HUES6 (cell line): Measurements from ENCODE around the gene ADGRG6.

Experiments used
- H3K27ac ChIP-seq: 2 replicates; pipeline ENCODE4 v1.7.0; 2013; ENCODE audit warnings: low read depth, mild to moderate bottlenecking, low read length, inconsistent platforms
- H3K27me3 ChIP-seq: 2 replicates; pipeline ENCODE4 v1.6.1; 2013; ENCODE audit warnings: low read length; ENCODE audit not compliant: control insufficient read depth, insufficient read depth
- H3K36me3 ChIP-seq: 2 replicates; pipeline ENCODE4 v1.6.1; 2013; ENCODE audit warnings: low read length; ENCODE audit not compliant: control insufficient read depth, insufficient read depth
- H3K4me1 ChIP-seq: 2 replicates; pipeline ENCODE4 v1.6.1; 2013; ENCODE audit warnings: low read length; ENCODE audit not compliant: control insufficient read depth, insufficient read depth
- H3K4me3 ChIP-seq: 2 replicates; pipeline ENCODE4 v1.5.1; 2013; ENCODE audit warnings: low read depth, low read length
- H3K9ac ChIP-seq: one replicate; pipeline ENCODE4 v1.6.1; 2013; ENCODE audit warnings: mild to moderate bottlenecking, low read length
- H3K9me3 ChIP-seq: 2 replicates; pipeline ENCODE4 v1.6.1; 2013; ENCODE audit warnings: low read depth, low read length; ENCODE audit not compliant: control insufficient read depth, insufficient read depth

The ADGRG6 gene

DNA sequence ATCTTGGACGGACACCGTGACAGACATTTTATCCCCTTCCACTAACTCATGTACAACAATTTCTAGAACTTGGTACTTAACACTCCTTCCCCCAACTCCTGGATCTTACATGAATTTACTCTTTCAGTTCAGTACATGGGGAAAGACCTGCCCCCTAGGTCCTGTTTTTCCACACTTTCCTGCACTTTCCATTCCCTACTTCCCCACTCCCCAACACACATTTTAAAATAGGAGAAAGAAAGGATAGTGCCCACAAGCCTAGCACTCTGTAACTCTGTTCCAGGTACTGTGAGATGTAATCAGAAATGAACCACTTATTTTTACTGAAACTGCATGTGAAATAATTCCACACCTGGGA, 1.3 kb downstream of the ADGRG6 start:
- Histone ChIP-seq H3K9ac (no peak overlapping the region), H3K4me1 (peaks cover 7% of the 10 kb centered on the region), H3K27ac (no peak overlapping the region), H3K27me3 (peaks cover 36% of the 10 kb centered on the region), H3K36me3 (no peaks in the 10 kb centered on the region), H3K9me3 (no peaks in the 10 kb centered on the region; the same call in 1 of the 2 replicates), H3K4me3 (peak overlapping the region; percentile 75)

DNA sequence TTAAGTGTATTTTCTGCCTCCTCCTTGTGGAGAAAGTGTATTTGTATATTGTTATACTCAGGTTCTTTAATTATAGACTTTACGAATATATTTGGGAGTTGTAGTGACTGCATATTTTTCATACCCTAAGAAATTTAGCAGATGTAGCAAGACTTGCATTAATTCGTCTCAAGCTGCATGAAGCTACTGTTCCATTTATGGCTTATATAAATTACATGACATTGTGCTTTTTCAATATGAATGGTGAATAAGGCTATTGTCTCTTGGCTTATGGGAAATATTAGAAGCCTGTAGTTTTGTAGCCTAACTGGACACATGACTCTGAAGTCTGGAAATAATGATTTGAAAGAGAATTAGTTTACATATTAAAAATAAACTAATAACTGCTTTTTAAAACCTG, 2.4 kb downstream of the ADGRG6 start:
- Histone ChIP-seq H3K9ac (no peak overlapping the region), H3K4me1 (peaks cover 7% of the 10 kb centered on the region), H3K27ac (no peak overlapping the region)

DNA sequence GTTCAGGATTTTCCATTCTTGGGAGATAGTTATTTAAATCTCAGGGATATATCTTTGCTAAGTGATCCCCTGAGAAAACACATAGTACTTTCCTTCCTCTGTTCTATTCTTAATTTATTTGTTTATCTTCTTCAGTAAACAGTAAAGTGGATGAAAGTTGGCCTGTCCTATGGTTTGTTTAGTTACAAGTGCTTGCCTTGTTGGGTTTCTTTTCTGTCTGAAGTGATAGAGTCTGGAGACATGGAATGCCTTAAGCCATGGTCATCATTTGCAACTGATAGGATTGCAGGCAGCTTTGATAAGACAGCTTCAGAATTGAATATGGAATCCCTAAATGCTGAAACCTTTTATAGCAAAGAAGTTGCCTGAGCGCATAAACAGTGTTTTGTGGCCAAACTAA, 4.9 kb downstream of the ADGRG6 start:
- H3K4me3 ChIP-seq, result no peak overlapping the region

More for the DNA sequence above, 2.4 kb downstream of the ADGRG6 start:
- H3K9me3 ChIP-seq, result no peaks in the 10 kb centered on the region; the same call in 1 of the 2 replicates
- no peak overlapping the region for H3K4me3 ChIP-seq
- H3K36me3 ChIP-seq, result no peaks in the 10 kb centered on the region
- H3K27me3 ChIP-seq, result peaks cover 36% of the 10 kb centered on the region

DNA sequence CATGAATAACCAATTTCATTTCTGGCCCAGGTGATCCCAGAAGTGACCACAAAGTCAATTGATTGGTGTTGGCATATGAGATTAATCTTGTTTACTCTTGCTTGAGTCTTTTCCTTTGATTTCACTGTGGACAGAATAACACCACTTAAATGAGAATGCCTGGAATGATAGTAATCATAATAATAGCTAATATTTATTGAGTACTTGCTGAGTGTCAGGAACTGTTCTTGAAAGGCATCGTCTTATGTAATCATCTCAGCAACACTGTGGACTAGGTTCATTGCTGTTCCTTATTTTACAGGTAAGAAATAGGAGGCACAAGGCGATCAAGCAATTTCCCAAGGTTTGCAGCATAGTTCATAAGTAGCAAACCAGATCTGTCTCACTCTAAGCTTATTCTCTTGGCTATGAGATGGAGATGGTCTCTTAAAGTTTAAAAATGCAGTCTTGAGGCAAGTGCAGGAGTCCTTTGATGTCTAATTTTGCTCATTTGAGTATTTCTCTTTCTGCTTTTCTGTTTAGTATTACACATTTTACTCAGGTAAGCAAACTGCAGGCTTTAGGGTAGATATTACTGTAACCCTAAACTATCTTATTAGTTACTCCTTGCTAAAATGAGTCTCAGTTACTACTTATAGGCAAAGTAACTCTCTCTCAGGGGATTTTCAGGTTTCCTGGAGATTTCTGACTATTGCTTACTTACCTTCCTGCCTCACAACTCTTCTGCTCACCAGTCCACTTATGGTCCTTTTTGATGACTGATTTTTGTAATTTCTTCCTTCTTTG, 6.3 kb downstream of the ADGRG6 start:
- Histone ChIP-seq H3K9ac (no peak overlapping the region), H3K9me3 (no peaks in the 10 kb centered on the region), H3K27me3 (peaks cover 5% of the 10 kb centered on the region), H3K27ac (no peak overlapping the region), H3K4me3 (no peak overlapping the region), H3K36me3 (no peaks in the 10 kb centered on the region), H3K4me1 (no peaks in the 10 kb centered on the region; the same call in 1 of the 2 replicates)

More for the DNA sequence above, 4.9 kb downstream of the ADGRG6 start:
- Histone ChIP-seq H3K9me3 (no peaks in the 10 kb centered on the region), H3K36me3 (no peaks in the 10 kb centered on the region), H3K27me3 (peaks cover 19% of the 10 kb centered on the region), H3K4me1 (peaks cover 7% of the 10 kb centered on the region), H3K9ac (no peak overlapping the region), H3K27ac (no peak overlapping the region)

DNA sequence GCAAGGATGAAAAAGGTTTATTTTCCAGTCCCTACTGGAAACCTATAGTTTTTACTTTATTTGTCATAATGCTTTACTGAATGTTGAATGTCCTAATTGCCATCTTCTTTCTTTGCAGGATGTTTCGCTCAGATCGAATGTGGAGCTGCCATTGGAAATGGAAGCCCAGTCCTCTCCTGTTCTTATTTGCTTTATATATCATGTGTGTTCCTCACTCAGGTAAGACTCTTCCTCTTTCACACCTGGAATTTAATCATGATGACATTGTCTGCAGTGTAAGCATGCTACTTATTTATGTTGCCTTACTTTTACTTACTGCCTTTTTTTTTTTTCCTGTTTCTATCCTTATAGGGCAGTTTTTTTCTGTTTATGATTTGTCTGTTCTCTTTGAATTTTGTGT, 7.6 kb downstream of the ADGRG6 start:
- Histone ChIP-seq H3K4me3 (no peak overlapping the region), H3K9me3 (no peaks in the 10 kb centered on the region), H3K4me1 (no peaks in the 10 kb centered on the region; the same call in 1 of the 2 replicates), H3K27me3 (no peaks in the 10 kb centered on the region), H3K27ac (no peak overlapping the region), H3K36me3 (no peaks in the 10 kb centered on the region), H3K9ac (no peak overlapping the region)

DNA sequence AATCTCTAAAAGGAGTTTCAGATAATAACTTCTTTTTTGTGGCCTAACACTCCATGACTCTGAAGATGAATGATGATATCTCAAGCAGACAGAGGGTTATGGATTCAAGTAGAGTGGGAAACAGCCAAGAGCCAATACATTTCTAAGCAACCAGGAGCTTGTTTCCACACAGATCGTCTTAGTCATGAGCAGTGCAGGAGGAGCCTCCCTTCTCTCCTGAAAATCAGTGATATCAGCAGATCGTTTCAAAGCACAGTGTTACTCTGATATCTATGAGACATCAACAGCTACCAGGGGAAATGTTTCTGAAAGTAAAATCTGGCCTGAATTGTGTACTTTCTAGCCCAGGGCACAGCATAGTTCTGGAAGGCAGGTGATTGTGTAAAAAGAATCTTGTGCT, 11.5 kb downstream of the ADGRG6 start:
- H3K4me1 ChIP-seq, result no peaks in the 10 kb centered on the region
- no peak overlapping the region for H3K27ac ChIP-seq
- no peak overlapping the region for H3K9ac ChIP-seq
- H3K9me3 ChIP-seq, result no peaks in the 10 kb centered on the region
- no peaks in the 10 kb centered on the region for H3K36me3 ChIP-seq
- H3K4me3 ChIP-seq, result no peak overlapping the region
- no peaks in the 10 kb centered on the region for H3K27me3 ChIP-seq

DNA sequence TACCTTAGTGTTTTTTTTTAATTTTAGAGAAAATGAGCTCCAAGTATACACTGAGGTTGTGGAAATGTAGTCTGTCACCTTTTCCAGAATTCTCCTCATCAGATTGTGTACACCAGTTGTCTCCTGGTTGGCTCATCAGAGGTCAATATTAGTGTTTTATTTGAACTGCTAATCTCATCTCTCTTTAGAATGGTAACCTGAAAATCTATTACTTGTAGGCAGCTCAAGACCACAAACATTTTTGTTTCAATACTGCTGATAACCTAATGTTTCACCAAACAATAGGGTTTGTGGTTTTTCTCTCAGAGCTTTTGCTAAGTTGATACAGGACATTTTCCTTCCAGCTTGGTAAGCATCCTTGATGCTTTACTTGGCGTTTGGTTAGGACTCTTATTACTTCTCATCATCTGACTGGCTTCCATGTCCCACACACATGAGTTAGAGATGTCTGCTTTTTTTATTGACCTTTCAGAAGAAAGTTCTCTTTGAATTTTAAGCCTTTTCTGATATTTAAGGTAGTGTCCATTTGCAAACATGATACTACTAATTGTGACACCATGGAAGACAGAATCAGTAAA, 15.1 kb downstream of the ADGRG6 start:
- H3K9ac ChIP-seq, result no peak overlapping the region
- no peaks in the 10 kb centered on the region for H3K36me3 ChIP-seq
- no peak overlapping the region for H3K27ac ChIP-seq

DNA sequence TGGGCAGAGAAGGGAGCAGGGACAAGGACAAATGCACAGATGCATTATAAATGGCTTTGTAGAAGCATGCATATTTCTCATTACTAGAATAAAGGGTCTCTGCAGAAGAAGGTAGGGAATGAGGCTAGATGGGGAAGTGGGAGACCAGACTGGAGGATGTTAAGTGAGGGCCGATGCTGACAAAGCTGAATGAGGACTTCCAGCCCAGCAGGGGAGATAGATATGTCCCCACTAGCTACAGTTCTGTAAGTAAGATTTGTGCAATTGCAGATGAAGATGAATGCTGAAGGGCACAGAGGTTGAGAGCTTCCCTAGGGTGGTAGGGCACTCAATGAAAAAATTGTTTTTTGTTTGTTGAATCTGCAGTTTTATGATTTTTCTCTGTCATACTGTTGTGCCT, 16.9 kb downstream of the ADGRG6 start:
- no peaks in the 10 kb centered on the region for H3K36me3 ChIP-seq
- peaks cover 10% of the 10 kb centered on the region; the same call in 1 of the 2 replicates for H3K4me1 ChIP-seq
- H3K27ac ChIP-seq, result no peak overlapping the region

More for the DNA sequence above, 15.1 kb downstream of the ADGRG6 start:
- H3K9me3 ChIP-seq, result no peaks in the 10 kb centered on the region
- no peak overlapping the region for H3K4me3 ChIP-seq
- no peaks in the 10 kb centered on the region for H3K4me1 ChIP-seq
- no peaks in the 10 kb centered on the region for H3K27me3 ChIP-seq

DNA sequence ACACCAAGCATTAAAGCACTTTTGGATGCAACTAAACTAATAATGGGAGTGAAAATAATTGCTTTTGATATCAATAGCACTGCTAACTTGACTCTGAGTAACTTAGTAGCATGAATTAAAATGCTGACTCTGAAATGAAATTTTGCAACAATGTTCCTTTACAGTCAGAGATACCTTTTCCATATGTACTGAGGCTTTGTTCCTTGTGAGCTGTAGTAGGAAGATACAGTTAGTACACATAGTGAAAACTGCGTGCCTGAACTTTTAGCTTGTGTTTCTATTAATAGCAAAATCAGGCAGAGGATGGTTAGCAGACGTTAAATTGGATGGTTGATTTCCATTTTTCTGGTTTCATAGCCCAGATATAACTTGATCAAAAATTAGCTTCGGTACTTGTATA, 18.6 kb downstream of the ADGRG6 start:
- Histone ChIP-seq H3K9ac (no peak overlapping the region), H3K4me1 (peaks cover 22% of the 10 kb centered on the region; the same call in 1 of the 2 replicates), H3K36me3 (no peaks in the 10 kb centered on the region), H3K27ac (no peak overlapping the region), H3K9me3 (no peaks in the 10 kb centered on the region), H3K27me3 (no peaks in the 10 kb centered on the region), H3K4me3 (no peak overlapping the region)

More for the DNA sequence above, 16.9 kb downstream of the ADGRG6 start:
- Histone ChIP-seq H3K27me3 (no peaks in the 10 kb centered on the region), H3K9me3 (no peaks in the 10 kb centered on the region), H3K9ac (no peak overlapping the region), H3K4me3 (no peak overlapping the region)

DNA sequence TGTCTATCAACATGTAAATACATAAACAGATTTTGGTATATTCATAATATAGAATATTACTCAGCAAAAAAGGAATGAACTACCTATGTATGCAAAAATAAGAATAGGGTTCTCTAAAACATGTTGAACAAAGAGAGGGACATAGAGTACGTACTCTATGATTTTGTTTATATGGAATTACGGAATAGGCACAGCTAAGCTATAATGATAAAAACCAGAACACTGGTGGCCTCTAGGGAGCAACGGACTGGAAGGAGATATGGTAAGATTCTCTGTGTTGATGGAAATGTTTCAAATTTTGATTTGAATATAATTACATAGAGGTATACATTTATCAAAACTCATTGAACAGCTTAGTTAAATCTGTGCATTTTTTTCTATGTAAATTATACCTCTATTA, 19.6 kb downstream of the ADGRG6 start:
- Histone ChIP-seq H3K4me3 (no peak overlapping the region), H3K4me1 (peaks cover 22% of the 10 kb centered on the region; the same call in 1 of the 2 replicates), H3K36me3 (no peaks in the 10 kb centered on the region), H3K27ac (no peak overlapping the region), H3K9ac (no peak overlapping the region), H3K9me3 (no peaks in the 10 kb centered on the region), H3K27me3 (no peaks in the 10 kb centered on the region)

DNA sequence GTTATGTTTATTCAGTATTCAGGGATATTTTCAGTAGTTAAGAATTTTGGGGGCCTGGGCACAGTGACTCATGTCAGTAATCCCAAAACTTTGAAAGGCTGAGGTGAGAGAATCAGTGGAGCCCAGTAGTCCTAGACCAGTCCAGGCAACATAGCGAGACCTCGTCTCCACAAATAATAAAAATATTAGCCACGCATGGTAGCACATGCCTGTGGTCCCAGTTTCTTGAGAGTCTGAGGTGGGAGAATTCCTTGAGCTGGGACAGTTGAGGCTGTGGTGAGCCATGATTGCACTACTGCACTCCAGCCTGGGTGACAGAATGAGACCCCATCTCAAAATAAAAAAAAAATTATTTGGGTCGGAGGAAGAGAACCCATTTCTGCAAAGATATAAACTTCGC, 20.3 kb downstream of the ADGRG6 start:
- no peaks in the 10 kb centered on the region for H3K9me3 ChIP-seq
- H3K27ac ChIP-seq, result no peak overlapping the region
- peaks cover 22% of the 10 kb centered on the region; the same call in 1 of the 2 replicates for H3K4me1 ChIP-seq
- H3K4me3 ChIP-seq, result no peak overlapping the region
- no peaks in the 10 kb centered on the region for H3K27me3 ChIP-seq
- H3K36me3 ChIP-seq, result no peaks in the 10 kb centered on the region
- no peak overlapping the region for H3K9ac ChIP-seq
